Keratinocyte (primary cell): Measurements from ENCODE around the gene DOCK1.

Source experiments
- EZH2 ChIP-seq: IDR thresholded peaks from one replicate; pipeline ENCODE4 v1.6.1; 2012; ENCODE audit warnings: inconsistent platforms, mild to moderate bottlenecking, low read length, moderate library complexity
- TF ChIP-seq, protein P1 (sequence below), 3 experiments: IDR thresholded peaks in 1 of 3; conservative IDR thresholded peaks in 1 of 3; optimal IDR thresholded peaks in 1 of 3; 2 replicates in 2 of 3; 3 replicates in 1 of 3; pipeline versions ENCODE3 to v1.5.1; 2011; ENCODE audit warnings: low read length in 3 of 3, mild to moderate bottlenecking in 3 of 3, moderate library complexity in 2 of 3, control low read depth in 1 of 3, inconsistent platforms in 1 of 3; ENCODE audit not compliant: insufficient read depth in 2 of 3; ENCODE audit errors: extremely low read depth in 1 of 3

DNA sequence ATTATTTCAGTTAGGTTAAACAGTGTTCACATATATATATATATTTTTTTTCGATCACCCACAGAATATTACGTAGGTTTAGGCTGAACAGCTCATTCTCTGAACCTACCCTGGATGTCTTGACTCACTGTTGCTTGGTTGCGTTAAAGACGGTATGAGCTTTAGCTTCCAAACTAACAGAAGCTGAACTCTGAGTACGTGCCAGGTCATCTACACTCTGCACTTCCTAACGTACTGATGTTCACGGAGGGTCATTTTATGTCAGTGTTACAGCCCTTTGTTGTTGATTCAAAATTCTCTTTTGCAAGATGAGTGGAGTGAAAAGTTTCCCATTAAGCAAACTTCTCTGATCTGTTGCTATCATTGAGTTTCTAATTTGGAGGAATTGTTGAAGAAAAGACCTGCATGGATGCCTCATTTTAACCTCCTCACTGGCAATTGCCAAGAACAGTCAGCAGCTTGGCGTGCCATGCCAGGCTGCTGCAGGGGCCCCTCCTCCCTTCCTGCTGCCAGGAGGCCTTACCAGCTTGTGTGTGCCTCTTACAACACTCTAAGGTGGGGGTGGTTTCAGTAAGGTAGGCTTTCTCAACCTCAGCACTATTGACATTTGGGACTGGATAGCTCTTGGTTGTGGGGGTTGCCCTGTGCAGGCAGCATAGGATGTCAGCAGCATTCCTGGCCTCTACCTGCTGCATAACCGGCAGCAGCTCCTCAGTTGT lies 246.9 kb downstream of the DOCK1 start:
- TF ChIP-seq EZH2 = no peak
- TF ChIP-seq, protein P1, sequence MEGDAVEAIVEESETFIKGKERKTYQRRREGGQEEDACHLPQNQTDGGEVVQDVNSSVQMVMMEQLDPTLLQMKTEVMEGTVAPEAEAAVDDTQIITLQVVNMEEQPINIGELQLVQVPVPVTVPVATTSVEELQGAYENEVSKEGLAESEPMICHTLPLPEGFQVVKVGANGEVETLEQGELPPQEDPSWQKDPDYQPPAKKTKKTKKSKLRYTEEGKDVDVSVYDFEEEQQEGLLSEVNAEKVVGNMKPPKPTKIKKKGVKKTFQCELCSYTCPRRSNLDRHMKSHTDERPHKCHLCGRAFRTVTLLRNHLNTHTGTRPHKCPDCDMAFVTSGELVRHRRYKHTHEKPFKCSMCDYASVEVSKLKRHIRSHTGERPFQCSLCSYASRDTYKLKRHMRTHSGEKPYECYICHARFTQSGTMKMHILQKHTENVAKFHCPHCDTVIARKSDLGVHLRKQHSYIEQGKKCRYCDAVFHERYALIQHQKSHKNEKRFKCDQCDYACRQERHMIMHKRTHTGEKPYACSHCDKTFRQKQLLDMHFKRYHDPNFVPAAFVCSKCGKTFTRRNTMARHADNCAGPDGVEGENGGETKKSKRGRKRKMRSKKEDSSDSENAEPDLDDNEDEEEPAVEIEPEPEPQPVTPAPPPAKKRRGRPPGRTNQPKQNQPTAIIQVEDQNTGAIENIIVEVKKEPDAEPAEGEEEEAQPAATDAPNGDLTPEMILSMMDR (optimal IDR thresholded peaks at IDR 0.05 in 1 of 3, IDR thresholded peaks at IDR 0.05 in 1 of 3, conservative IDR thresholded peaks at IDR 0.05 in 1 of 3; ENCODE audit: extremely low read depth in 1 of 3, insufficient read depth in 2 of 3, low read length in 3 of 3) = no peak
